GM06990 (cell line): ENCODE measurements around the gene WDR45.

Experiments used
- DNase-seq: peaks from one replicate; pipeline ENCODE4 v3.0.0-alpha.2; 2011; ENCODE audit not compliant: insufficient read length; ENCODE audit errors: extremely low read depth
- H3K27me3 ChIP-seq: replicated peaks from 2 replicates; pipeline ENCODE4 v1.6.0; 2011; ENCODE audit warnings: low read length; ENCODE audit not compliant: control insufficient read depth, insufficient read depth
- H3K36me3 ChIP-seq: 2 replicates; pipeline ENCODE4 v1.5.1; 2011; ENCODE audit warnings: low read length; ENCODE audit not compliant: control insufficient read depth, insufficient read depth
- H3K4me3 ChIP-seq: replicated peaks from 2 replicates; pipeline ENCODE4 v1.5.1; 2011; ENCODE audit warnings: low read depth, mild to moderate bottlenecking, control low read depth, low read length
- TF ChIP-seq, protein P1 (sequence below): IDR thresholded peaks from 2 replicates; pipeline ENCODE4 v1.5.1; 2011; ENCODE audit warnings: low read length, control low read depth, mild to moderate bottlenecking, inconsistent platforms; ENCODE audit not compliant: insufficient read depth, poor library complexity, severe bottlenecking

WDR45 gene

DNA sequence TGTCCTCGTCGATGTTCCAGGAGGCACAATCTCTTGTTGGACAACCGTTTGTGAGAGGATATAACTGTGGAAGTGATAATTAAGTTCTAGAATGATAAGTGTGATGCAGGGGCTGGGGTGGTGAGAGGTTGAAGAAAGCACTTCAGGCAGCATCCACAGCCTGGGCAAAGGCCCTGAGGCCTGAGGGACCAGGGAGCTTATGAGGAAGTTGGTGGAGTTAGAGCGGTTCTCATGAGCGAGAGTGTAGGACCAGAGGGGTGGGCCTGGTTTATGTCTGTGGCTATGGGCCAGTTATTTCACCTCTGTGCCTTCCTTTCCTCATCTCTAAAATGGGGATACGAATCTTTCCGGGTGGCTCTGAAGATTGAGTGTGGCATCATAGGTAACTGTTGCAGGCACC, 18.2 kb downstream of the WDR45 start:
- H3K27me3 ChIP-seq: no peaks in the 10 kb centered on the region
- no peaks in the 10 kb centered on the region for H3K36me3 ChIP-seq
- TF ChIP-seq, protein P1, sequence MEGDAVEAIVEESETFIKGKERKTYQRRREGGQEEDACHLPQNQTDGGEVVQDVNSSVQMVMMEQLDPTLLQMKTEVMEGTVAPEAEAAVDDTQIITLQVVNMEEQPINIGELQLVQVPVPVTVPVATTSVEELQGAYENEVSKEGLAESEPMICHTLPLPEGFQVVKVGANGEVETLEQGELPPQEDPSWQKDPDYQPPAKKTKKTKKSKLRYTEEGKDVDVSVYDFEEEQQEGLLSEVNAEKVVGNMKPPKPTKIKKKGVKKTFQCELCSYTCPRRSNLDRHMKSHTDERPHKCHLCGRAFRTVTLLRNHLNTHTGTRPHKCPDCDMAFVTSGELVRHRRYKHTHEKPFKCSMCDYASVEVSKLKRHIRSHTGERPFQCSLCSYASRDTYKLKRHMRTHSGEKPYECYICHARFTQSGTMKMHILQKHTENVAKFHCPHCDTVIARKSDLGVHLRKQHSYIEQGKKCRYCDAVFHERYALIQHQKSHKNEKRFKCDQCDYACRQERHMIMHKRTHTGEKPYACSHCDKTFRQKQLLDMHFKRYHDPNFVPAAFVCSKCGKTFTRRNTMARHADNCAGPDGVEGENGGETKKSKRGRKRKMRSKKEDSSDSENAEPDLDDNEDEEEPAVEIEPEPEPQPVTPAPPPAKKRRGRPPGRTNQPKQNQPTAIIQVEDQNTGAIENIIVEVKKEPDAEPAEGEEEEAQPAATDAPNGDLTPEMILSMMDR: no peak
- no peak for DNase-seq
- no peak overlapping the region for H3K4me3 ChIP-seq

DNA sequence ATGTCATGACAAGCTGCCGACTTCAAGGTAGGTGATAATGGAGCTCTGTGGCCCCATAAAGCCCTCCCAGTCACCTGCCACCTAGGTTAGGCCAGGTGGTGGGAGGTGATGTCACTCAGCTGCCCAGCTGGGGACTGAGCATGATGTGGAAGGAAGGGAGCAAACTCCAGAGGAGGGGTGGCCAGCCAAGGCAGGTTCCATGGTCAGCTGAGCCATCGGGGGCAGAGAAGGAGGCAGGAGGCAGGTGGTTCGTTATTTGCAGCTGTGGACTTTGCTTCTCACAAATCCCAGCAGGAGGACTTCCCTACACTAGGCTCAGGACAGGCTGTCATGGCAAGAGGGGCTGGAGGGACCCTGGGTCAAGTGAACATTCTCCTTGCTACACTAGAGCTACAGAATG, 18.8 kb downstream of the WDR45 start:
- no peaks in the 10 kb centered on the region for H3K27me3 ChIP-seq
- H3K4me3 ChIP-seq: no peak overlapping the region
- no peaks in the 10 kb centered on the region for H3K36me3 ChIP-seq
- no peak for DNase-seq
- TF ChIP-seq, protein P1: no peak

DNA sequence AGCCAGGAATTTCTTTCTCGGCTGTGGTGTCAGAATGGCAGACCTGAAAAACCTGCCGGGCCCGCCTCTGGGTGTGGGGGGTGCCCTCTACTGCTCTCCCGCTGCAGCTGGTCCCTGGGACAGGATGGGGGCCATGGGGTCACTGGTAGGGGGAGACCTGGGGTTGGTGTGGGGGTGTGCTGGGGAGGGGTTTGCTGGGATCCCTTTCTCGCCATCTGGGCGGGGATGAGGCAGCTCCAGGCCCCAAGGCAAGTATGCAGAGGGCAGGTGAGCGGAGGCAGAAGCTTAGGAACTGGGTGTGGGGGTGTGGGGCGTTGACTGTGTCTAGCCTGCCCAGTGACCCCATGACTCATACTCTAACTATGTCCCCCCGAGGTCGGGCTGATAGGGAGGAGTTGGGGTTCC, 20.0 kb downstream of the WDR45 start:
- DNase-seq: no peak
- H3K4me3 ChIP-seq: no peak overlapping the region
- H3K36me3 ChIP-seq: no peaks in the 10 kb centered on the region
- H3K27me3 ChIP-seq: no peaks in the 10 kb centered on the region
- TF ChIP-seq, protein P1: no peak

DNA sequence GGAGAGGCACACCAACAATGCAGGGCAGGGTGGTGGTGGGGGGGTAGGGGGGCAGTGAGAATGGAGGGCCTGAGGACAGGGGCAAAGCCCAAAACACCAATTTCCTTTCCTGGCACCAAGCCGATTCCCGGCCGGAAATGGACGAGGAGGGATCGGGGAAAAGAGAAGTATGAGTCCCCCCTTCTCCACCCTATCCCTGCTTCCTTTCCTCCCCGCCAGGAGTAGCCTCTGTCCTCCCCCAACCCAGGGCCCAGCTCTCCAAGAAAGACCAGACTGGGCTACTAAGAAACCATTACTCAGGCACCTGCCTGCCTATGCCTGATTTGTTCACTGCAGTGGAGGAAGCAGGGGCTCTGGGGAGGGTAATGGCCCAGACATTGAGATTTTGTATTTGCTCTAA, 20.5 kb downstream of the WDR45 start:
- Histone ChIP-seq H3K4me3 (no peak overlapping the region), H3K27me3 (no peaks in the 10 kb centered on the region), H3K36me3 (no peaks in the 10 kb centered on the region)
- DNase-seq: no peak
- TF ChIP-seq, protein P1: no peak

DNA sequence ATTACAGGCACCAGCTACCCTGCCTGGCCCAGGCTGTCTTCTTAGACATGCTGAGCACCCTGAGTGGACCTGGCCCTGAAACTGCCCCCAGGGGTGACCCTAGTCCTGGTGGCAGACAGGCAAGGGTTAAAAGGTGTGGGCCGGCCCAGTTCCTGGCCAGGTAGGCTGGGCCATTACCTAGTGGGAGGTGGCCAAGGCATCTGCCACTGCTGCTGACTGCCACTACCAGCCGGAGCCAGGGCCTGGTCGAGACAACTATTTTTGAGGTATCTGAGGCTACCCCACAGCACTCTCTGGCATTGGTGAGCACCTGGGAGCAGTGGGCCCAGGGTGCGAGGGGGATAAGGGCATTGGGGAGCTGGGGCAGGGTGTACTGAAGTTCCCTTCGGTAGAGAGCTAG, 20.9 kb downstream of the WDR45 start, which contains the start of gene CCDC120:
Gene CCDC120, plus strand, starts transcription at position 206 of the 400 bp plus-strand sequence. CDS start 3,043 bp downstream, outside the sequence.
- H3K27me3 ChIP-seq: no peaks in the 10 kb centered on the region
- H3K36me3 ChIP-seq: no peaks in the 10 kb centered on the region
- DNase-seq: no peak
- TF ChIP-seq, protein P1: no peak
- no peak within 1 kb of the TSS for H3K4me3 ChIP-seq
